NT2/D1 (cell line): ENCODE data around the gene HOXC6.

Experiments
- SUZ12 ChIP-seq: IDR thresholded peaks from 2 replicates; pipeline ENCODE4 v1.6.1; 2011; ENCODE audit not compliant: insufficient read length, insufficient read depth; ENCODE audit errors: extremely low read depth
- YY1 ChIP-seq: IDR thresholded peaks from 2 replicates; pipeline ENCODE4 v1.6.1; 2011; ENCODE audit not compliant: insufficient read length, insufficient read depth

- TF ChIP-seq SUZ12 (no peak), YY1 (no peak)
Observed at GRCh38 chr12:54041097-54041690, 13.0 kb downstream of the HOXC6 start.
